ENCODE data around the gene CCL15. TPM values are rescaled to one million over a fixed set of nuclear protein-coding genes. Genes with fewer than 3 reads are reported as not detected.

The CCL15 gene
- total RNA-seq, 1 donor from 2014 or later = not detected

DNA sequence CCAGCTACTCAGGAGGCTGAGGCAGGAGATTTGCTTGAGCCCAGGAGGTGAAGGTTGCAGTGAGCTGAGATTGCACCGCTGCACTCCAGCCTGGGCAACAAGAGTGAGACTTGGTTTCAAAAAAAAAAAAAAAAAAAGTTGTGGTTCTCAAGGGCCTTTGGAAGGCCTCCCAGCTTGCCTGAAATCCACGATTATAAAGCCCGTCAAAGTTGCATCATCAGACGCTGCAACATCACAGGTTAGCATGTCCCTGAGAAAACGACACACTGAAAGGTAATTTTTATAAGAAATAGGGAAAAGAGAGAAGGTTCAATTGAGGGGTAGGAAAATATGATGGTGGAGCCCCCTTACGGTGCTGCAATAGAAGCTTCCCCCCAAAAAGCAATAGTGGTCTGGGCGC, 53.3 kb downstream of the CCL15 start:
- H3K4me1 Mint-ChIP-seq (ENCODE audit: unreplicated experiment) = no peaks in the 10 kb centered on the region
- TF ChIP-seq, protein P1, sequence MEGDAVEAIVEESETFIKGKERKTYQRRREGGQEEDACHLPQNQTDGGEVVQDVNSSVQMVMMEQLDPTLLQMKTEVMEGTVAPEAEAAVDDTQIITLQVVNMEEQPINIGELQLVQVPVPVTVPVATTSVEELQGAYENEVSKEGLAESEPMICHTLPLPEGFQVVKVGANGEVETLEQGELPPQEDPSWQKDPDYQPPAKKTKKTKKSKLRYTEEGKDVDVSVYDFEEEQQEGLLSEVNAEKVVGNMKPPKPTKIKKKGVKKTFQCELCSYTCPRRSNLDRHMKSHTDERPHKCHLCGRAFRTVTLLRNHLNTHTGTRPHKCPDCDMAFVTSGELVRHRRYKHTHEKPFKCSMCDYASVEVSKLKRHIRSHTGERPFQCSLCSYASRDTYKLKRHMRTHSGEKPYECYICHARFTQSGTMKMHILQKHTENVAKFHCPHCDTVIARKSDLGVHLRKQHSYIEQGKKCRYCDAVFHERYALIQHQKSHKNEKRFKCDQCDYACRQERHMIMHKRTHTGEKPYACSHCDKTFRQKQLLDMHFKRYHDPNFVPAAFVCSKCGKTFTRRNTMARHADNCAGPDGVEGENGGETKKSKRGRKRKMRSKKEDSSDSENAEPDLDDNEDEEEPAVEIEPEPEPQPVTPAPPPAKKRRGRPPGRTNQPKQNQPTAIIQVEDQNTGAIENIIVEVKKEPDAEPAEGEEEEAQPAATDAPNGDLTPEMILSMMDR (IDR thresholded peaks at IDR 0.05) = no peak
- H3K4me3 Mint-ChIP-seq (ENCODE audit: unreplicated experiment) = no peak overlapping the region
- H3K27ac Mint-ChIP-seq (ENCODE audit: unreplicated experiment) = no peak overlapping the region
- no peaks in the 10 kb centered on the region for H3K36me3 Mint-ChIP-seq (ENCODE audit: unreplicated experiment)
- H3K9me3 Mint-ChIP-seq (ENCODE audit: unreplicated experiment) = no peaks in the 10 kb centered on the region
- no peak for DNase-seq (ENCODE audit: extremely low spot score, unreplicated experiment)
- H3K27me3 Mint-ChIP-seq (ENCODE audit: unreplicated experiment) = peaks cover 15% of the 10 kb centered on the region

Other genes with a start within 250 kb of the CCL15 start
- gene GAS2L2, start 248.3 kb downstream of the CCL15 start, total RNA-seq = not detected in 2 replicates
- not detected in 2 replicates for gene C17orf50, start 240.7 kb downstream of the CCL15 start, total RNA-seq
- 0.73 and 0.75 TPM in 2 replicates for gene MMP28, start 205.9 kb downstream of the CCL15 start, total RNA-seq
- 157 and 170 TPM in 2 replicates for gene TAF15, start 192.1 kb downstream of the CCL15 start, total RNA-seq
- gene HEATR9, start 132.7 kb downstream of the CCL15 start, total RNA-seq = not detected in 2 replicates
- gene CCL5, start 121.2 kb downstream of the CCL15 start, total RNA-seq = not detected in 2 replicates
- gene RDM1, start 70.8 kb downstream of the CCL15 start, total RNA-seq = 0.35 TPM in 1 of 2 replicates, not detected in the other
- gene LYZL6, start 57.8 kb downstream of the CCL15 start, total RNA-seq = not detected in 2 replicates
- gene CCL16, start 20.1 kb downstream of the CCL15 start, total RNA-seq = not detected in 2 replicates
- not detected in 2 replicates for gene CCL14, start 14.8 kb downstream of the CCL15 start, total RNA-seq
- gene CCL23, start 16.4 kb upstream of the CCL15 start, total RNA-seq = not detected in 2 replicates
- not detected in 2 replicates for gene CCL18, start 62.7 kb upstream of the CCL15 start, total RNA-seq
- not detected in 2 replicates for gene CCL3, start 88.6 kb upstream of the CCL15 start, total RNA-seq
- gene CCL4, start 102.3 kb upstream of the CCL15 start, total RNA-seq = not detected in 2 replicates
- gene TBC1D3B, start 175.1 kb upstream of the CCL15 start, total RNA-seq = 11.7 and 12.6 TPM in 2 replicates
- not detected in 2 replicates for gene CCL3L1, start 195.2 kb upstream of the CCL15 start, total RNA-seq
- gene CCL4L2, start 209.5 kb upstream of the CCL15 start, total RNA-seq = not detected in 2 replicates